ENCODE data around the gene PLGLB2.
"Not testable (repeated sequence)": the region's sequence is repeated elsewhere in the genome, so short reads cannot be mapped to it uniquely, and the experiment has no call there.

PLGLB2 gene

GRCh38 chr2:87754759-87755158, 6.9 kb downstream of the PLGLB2 start:
- H3K27me3 ChIP-seq (ENCODE audit: control insufficient read depth in 2 of 2, insufficient read depth in 2 of 2, low read length in 2 of 2); H3K27ac ChIP-seq (ENCODE audit: low read depth in 2 of 2, low read length in 2 of 2); H3K9ac ChIP-seq (ENCODE audit: low read depth in 1 of 2, low read length in 2 of 2); H3K36me3 ChIP-seq (ENCODE audit: control insufficient read depth in 2 of 2, insufficient read depth in 2 of 2, low read length in 2 of 2); H3K4me3 ChIP-seq (ENCODE audit: low read length in 2 of 2); H3K9me3 ChIP-seq (ENCODE audit: control insufficient read depth in 2 of 2, low read length in 2 of 2); H3K4me1 ChIP-seq (ENCODE audit: control insufficient read depth in 2 of 2, insufficient read depth in 2 of 2, low read length in 2 of 2): not testable (repeated sequence)
